Activated CD4-positive, CD25-positive, alpha-beta regulatory T cell treated with anti-CD3 and anti-CD28 coated beads, Interleukin-2, amount 50 U/mL, for 72 hours (primary cell): ENCODE results near the gene TRMT1.
"Not testable (repeated sequence)": the region's sequence is repeated elsewhere in the genome, so short reads cannot be mapped to it uniquely, and the experiment has no call there.

ENCODE experiments used
- DNase-seq: peaks from one replicate; pipeline ENCODE4 v3.0.0; 2021

TRMT1 gene

GRCh38 chr19:13150187-13150930, 33.8 kb upstream of the TRMT1 start, which contains the start of the genes IER2 and STX10:
IER2 (plus strand) TSS chr19:13150411; CDS start chr19:13153187, 2,776 bp downstream.
STX10 (minus strand) TSS chr19:13150375; CDS start chr19:13150173, 202 bp downstream.
- DNase-seq: peak; percentile 89

DNA sequence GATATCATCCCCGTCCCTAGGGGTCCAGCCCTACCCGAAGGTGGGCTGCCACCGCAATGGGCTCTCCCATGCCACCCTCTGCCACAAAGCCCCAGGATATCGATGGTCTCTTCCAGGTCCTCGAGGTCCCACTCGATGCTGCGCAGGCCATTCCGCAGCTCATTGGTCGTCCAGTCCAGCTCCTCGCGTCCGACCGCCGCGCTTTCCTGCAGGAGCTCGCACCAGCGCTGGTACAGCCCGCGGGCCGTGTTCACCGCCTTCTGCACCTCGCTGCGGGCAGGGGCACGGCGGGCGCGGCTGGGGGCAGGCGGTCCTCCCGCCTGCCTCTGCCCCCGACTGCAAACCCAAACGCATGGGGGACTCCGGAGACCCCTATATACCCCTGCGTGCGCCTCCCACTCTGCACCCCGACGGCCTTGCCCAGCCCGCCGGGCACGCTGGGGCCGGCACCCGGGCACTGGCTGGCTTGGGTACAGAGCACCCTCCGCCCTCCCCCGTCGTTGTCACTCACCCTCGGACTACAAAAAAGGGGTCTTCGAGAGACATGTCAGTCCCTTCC, 33.2 kb upstream of the TRMT1 start:
- DNase-seq: peak; percentile 57

- DNase-seq: not testable (repeated sequence)
Observed at GRCh38 chr19:13149173-13149627, 32.7 kb upstream of the TRMT1 start.

DNA sequence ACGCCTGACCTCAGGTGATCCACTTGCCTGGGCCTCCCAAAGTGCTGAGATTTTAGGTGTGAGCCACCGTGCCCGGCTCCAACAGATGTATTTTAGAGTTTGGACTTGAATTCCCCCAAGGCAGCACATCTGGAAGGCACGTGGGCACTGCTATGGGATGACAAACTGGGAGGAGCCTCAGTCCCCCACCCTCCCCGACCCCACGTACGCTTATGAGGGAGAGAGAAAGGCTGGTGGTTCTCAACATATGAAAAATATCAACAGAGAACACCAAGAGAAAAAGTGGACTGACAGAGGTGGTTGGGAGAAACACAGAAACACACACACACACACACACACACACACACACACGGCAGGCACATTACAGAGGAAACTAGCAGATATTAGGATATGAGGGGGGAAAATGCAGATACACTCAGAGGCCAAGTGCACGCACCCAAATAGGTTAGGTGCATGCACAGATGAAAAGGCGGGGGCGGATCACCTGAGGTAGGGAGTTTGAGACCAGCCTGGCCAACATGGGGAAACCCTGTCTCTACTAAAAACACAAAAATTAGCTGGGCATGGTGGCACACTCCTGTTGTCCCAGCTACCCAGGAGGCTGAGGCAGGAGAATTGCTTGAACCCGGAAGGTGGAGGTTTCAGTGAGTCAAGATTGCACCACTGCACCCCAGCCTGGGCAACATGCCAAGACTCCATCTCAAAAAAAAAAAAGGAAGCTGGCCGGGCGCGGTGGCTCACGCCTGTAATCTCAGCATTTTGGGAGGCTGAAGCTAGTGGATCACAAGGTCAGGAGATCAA, 30.4 kb upstream of the TRMT1 start:
- no peak for DNase-seq

- no peak for DNase-seq
Observed at GRCh38 chr19:13139633-13140311, 23.2 kb upstream of the TRMT1 start.

GRCh38 chr19:13138916-13139198, 22.3 kb upstream of the TRMT1 start:
- no peak for DNase-seq

DNA sequence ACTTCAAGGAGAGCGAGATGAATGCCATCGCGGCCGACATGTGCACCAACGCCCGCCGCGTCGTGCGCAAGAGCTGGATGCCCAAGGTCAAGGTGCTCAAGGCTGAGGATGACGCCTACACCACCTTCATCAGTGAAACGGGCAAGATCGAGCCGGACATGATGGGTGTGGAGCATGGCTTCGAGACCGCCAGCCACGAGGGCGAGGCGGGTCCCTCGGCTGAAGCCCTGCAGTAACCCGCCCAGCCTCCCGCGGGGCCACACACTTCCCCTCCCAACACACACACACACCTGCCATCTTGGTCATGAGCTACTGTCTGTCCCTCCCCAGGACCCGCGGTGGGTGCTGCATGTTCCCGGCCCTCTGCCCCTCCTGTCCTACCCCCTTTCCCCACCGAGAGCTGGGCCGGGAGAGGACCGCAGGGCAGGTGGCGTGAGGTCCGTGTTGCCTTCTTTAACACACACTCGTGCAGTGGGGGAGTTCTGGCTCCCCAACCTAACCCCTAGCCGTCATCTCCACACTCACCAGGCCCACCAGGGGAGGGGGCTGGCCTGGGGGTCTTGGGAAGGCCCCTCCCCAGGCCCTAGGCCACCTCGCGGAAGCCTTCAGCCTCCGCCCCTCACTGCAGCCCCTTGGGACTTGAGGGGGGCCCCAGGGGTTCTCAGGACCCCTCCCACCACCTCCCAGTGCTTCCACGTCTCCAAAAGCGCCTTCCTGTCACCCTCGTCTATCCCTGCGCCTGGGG, 21.8 kb upstream of the TRMT1 start:
- DNase-seq: no peak

DNA sequence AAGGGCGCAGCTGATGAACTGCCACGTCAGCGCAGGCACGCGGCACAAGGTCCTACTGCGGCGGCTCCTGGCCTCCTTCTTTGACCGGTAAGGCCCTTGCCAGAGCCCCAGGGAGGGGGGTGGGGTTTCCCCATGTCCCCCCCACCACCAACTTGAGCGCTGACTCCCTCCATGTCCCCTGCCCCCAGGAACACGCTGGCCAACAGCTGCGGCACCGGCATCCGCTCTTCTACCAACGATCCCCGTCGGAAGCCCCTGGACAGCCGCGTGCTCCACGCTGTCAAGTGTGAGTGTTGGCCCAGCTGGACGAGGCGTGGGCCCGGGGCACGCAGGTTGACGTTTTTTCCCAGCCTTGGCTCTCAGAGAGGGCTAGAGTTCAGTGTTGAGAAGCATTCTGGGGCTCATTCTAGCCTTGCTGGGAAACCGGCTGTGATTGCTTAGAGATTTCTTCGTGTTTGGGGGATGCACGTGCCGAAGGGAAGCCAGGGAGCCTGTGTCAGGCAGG, 20.8 kb upstream of the TRMT1 start:
- DNase-seq: no peak

GRCh38 chr19:13135068-13136062, 18.8 kb upstream of the TRMT1 start:
- no peak for DNase-seq

DNA sequence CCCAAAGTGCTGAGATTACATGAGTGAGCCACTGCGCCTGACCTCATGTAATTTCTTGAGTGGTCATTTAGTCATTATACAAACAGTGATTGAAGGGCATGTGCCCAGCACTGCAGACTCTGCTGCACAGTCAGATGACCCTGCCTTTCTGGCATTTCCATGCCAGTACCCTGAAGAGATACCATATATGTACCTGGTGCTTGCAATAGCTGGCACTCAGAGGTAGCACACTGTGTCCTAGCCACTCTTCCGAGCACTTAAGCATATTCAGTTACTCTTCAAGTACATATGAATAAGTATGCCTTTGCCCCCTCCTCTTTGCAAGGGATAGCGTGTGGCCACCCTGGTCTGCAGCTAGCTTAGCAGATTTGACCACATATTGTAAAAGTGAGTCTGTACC, 18.1 kb upstream of the TRMT1 start:
- no peak for DNase-seq

DNA sequence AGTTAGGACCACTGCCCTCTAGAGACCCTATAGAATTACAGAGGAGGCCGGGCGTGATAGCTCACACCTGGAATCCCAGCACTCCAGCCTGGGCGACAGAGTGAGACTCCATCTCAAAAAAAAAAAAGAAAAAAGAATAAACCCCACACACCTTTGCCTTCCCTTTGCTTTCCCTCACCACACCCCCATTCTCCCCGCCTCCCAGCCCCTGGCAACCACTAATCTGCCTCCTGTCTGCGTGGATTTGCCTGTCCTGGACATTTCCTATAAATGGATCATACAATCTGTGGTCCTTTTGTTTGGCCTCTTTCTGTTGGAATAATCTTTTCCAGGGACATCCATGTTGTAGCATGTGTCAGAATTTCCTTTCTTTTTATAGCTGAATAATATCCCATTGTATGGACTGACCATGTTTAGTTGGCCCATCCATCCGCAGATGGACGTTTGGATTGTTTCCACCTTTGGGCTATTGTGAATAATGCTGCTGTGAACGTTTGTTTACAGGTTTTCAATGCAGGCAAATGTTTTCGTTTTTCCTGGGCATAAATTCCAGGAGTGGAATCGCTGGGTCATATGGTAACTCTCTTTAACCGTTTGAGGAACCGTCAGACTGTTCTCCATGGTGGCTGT, 16.8 kb upstream of the TRMT1 start:
- DNase-seq: no peak

DNA sequence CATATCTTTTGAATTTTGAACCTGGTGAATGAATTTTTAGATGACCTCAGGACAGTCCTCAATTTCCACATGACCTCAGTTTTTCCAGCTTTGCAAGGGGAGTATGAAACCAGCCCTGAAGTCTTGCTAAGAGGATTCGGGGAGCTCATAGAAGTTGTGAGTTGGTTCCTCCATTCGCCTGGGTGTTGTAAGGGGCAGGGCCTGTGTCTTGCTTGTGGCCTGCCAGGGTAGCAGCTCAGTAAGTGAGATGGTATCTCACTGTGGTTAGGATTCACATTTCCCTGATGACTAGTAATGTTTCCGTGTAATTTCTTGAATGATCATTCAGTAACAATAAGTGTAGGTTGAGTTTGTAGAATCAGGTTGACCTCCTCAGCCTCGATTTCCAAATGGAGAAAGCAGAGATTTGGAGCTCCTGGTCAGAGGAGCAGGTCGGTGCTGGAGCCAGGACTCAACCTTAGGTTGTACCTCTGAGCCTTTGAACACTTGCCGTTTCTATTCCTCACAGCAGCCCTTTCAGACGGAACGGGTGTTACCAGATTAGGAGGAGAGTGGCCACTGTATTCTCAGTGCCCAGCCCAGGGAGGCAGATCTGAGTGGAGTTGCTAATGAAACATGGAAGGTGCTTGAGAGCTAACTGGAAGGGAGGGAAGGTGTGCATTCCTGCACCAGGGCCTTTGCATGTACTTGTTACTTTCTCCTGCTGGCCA, 16.1 kb upstream of the TRMT1 start:
- DNase-seq: peak; percentile 49

- DNase-seq: no peak
Observed at GRCh38 chr19:13130886-13131490, 14.4 kb upstream of the TRMT1 start.

DNA sequence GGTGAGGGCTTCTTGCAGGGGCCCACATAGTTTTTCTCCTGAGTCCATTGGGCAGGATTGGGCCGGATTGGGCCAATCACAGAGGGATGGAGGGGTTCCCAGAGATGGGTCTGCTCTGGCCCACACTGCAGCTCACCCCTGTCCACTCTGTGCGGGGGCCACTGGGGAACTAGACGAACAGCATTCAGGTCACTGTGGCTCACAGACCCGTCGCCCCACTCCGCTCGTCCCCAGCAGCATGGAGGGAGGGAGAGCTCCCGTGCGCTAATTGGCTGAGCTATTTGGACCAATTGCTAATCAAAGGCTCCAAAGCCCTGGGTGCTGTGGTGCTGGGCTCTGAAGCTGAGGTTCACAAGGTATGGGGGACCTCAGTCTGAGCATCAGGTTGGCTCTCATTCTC, 12.8 kb upstream of the TRMT1 start:
- no peak for DNase-seq

DNA sequence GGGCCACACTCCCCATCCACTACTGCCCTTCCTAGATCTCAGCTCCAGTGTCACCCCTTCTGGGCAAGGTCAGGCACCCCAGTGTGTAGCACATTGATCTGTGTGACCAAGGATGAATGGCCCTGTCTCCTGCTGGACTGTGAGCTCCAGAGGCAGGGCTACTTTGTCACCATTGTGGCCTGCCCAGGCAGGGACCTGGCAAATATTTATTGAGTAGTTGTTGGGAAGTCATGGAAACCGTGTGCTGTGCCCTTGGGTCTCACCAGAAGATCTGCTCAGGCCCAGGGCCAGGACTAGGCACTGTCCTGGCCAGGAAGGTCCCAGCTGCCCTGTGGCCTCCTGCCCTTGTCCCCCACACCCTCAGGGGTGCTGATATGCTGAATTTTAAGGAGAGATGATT, 12.0 kb upstream of the TRMT1 start:
- no peak for DNase-seq

GRCh38 chr19:13127811-13128575, 11.5 kb upstream of the TRMT1 start:
- no peak for DNase-seq

GRCh38 chr19:13127051-13127450, 10.5 kb upstream of the TRMT1 start:
- DNase-seq: no peak
